ENCODE results near the gene PSMD1. TPM values are rescaled to one million over a fixed set of nuclear protein-coding genes. Genes with fewer than 3 reads are reported as not detected.

The PSMD1 gene
- total RNA-seq, 1 donor from 2014 or later = 87.3 TPM

- H3K4me3 ChIP-seq (ENCODE audit: low read depth, low read length) = no peak overlapping the region
- TF ChIP-seq CTCF (conservative IDR thresholded peaks at IDR 0.05; ENCODE audit: low read depth, low read length) = no peak
- DNase-seq (ENCODE audit: low read depth) = no peak
These were observed 70.8 kb downstream of the PSMD1 start for GRCh38 chr2:231127480-231127879.

GRCh38 chr2:231127936-231128335 is 71.3 kb downstream of the PSMD1 start:
- no peak overlapping the region for H3K4me3 ChIP-seq (ENCODE audit: low read depth, low read length)
- TF ChIP-seq CTCF (conservative IDR thresholded peaks at IDR 0.05; ENCODE audit: low read depth, low read length) = no peak
- DNase-seq (ENCODE audit: low read depth) = no peak

GRCh38 chr2:231128541-231128940 is 71.9 kb downstream of the PSMD1 start:
- DNase-seq (ENCODE audit: low read depth) = no peak
- H3K4me3 ChIP-seq (ENCODE audit: low read depth, low read length) = no peak overlapping the region
- no peak for TF ChIP-seq CTCF (conservative IDR thresholded peaks at IDR 0.05; ENCODE audit: low read depth, low read length)

- no peak for DNase-seq (ENCODE audit: low read depth)
- TF ChIP-seq CTCF (conservative IDR thresholded peaks at IDR 0.05; ENCODE audit: low read depth, low read length) = no peak
- no peak overlapping the region for H3K4me3 ChIP-seq (ENCODE audit: low read depth, low read length)
These were observed 72.5 kb downstream of the PSMD1 start for GRCh38 chr2:231129216-231129615.

- H3K4me3 ChIP-seq (ENCODE audit: low read depth, low read length) = no peak overlapping the region
- no peak for TF ChIP-seq CTCF (conservative IDR thresholded peaks at IDR 0.05; ENCODE audit: low read depth, low read length)
- DNase-seq (ENCODE audit: low read depth) = no peak
These were observed 73.8 kb downstream of the PSMD1 start for GRCh38 chr2:231130336-231131056.

GRCh38 chr2:231132129-231132528 is 75.5 kb downstream of the PSMD1 start:
- no peak for DNase-seq (ENCODE audit: low read depth)
- no peak overlapping the region for H3K4me3 ChIP-seq (ENCODE audit: low read depth, low read length)
- TF ChIP-seq CTCF (conservative IDR thresholded peaks at IDR 0.05; ENCODE audit: low read depth, low read length) = no peak

Data from epithelial cell of proximal tubule (primary cell).